GM12874 (cell line): ENCODE data around the gene CGN.

Source experiments
- CTCF ChIP-seq: IDR thresholded peaks from 2 replicates; pipeline ENCODE4 v1.5.1; 2011; ENCODE audit warnings: low read depth, mild to moderate bottlenecking, control low read depth, low read length, moderate library complexity; ENCODE audit not compliant: insufficient read depth

Gene CGN

GRCh38 chr1:151578941-151579340 lies 67.8 kb downstream of the CGN start:
- TF ChIP-seq CTCF, result no peak

GRCh38 chr1:151579436-151580225 lies 68.4 kb downstream of the CGN start:
- TF ChIP-seq CTCF, result no peak

- no peak for TF ChIP-seq CTCF
Observed at GRCh38 chr1:151581451-151581850, 70.3 kb downstream of the CGN start.

- TF ChIP-seq CTCF, result no peak
Observed at GRCh38 chr1:151581921-151582320, 70.7 kb downstream of the CGN start.

- TF ChIP-seq CTCF, result no peak
Observed at GRCh38 chr1:151583796-151584195, 72.6 kb downstream of the CGN start.

GRCh38 chr1:151584278-151584677 lies 73.1 kb downstream of the CGN start:
- no peak for TF ChIP-seq CTCF

GRCh38 chr1:151584780-151585179 lies 73.6 kb downstream of the CGN start:
- no peak for TF ChIP-seq CTCF
